H1 (cell line): Measurements from ENCODE around the gene SSB. TPM values are rescaled to one million over a fixed set of nuclear protein-coding genes. Genes with fewer than 3 reads are reported as not detected.

Source experiments
- CTCF ChIA-PET: fragments of 300-600 bp; sonication (Branson Sonifier 250); formaldehyde crosslinking; loops from one replicate; lab custom pipeline; 2021; ENCODE audit not compliant: partially characterized antibody; lab: Charles Lee
- POLR2A ChIA-PET: fragments of 300-600 bp; sonication (Branson Sonifier 250); formaldehyde crosslinking; loops from one replicate; lab custom pipeline; 2021; ENCODE audit warnings: inconsistent platforms; ENCODE audit not compliant: partially characterized antibody; lab: Charles Lee
- DNase-seq, 2 experiments: peaks; one replicate each; pipeline versions ENCODE4 v3.0.0 to v3.0.0-alpha.2; 2010 to 2022; ENCODE audit warnings: low spot score in 2 of 2, low read depth in 1 of 2, mixed read lengths in 1 of 2
- FAIRE-seq: peaks from 2 replicates; lab custom pipeline; 2011; peaks lifted over from hg19 to GRCh38; lab: Jason Lieb, UNC
- H2AFZ ChIP-seq: 2 replicates; pipeline ENCODE4 v1.8.1; 2012; ENCODE audit warnings: low read length, inconsistent platforms
- H2AK5ac ChIP-seq: 2 replicates; pipeline ENCODE4 v1.6.1; 2013; ENCODE audit warnings: low read depth, low read length
- H2BK120ac ChIP-seq: replicated peaks from 2 replicates; pipeline ENCODE3; 2013; ENCODE audit warnings: low read depth, low read length, inconsistent platforms
- H2BK12ac ChIP-seq: 2 replicates; pipeline ENCODE4 v1.6.1; 2013; ENCODE audit warnings: low read depth, low read length
- H2BK15ac ChIP-seq: 2 replicates; pipeline ENCODE4 v1.6.1; 2013; ENCODE audit warnings: low read length
- H2BK20ac ChIP-seq: 2 replicates; pipeline ENCODE4 v1.6.1; 2013; ENCODE audit warnings: low read length
- H2BK5ac ChIP-seq: 2 replicates; pipeline ENCODE4 v1.6.1; 2013; ENCODE audit warnings: low read depth, low read length
- H3K14ac ChIP-seq: 2 replicates; pipeline ENCODE4 v1.6.1; 2013; ENCODE audit warnings: inconsistent platforms; ENCODE audit not compliant: insufficient read length
- H3K18ac ChIP-seq: 2 replicates; pipeline ENCODE4 v1.6.1; 2013; ENCODE audit warnings: low read length; ENCODE audit errors: extremely low read depth
- H3K23ac ChIP-seq: 2 replicates; pipeline ENCODE4 v1.6.1; 2013; ENCODE audit warnings: inconsistent platforms; ENCODE audit not compliant: insufficient read length
- H3K23me2 ChIP-seq: 2 replicates; pipeline ENCODE4 v1.6.1; 2013; ENCODE audit warnings: low read depth, low read length
- H3K27ac ChIP-seq: 2 replicates; pipeline ENCODE4 v1.6.1; 2011; ENCODE audit warnings: low read depth, low read length, inconsistent platforms
- H3K27me3 ChIP-seq, 4 experiments: replicated peaks in 1 of 4; 1 replicate in 1 of 4; 2 replicates in 3 of 4; pipeline versions ENCODE4 v1.6.1 to v1.8.1; 2011 to 2013; ENCODE audit warnings: low read length in 3 of 4, mild to moderate bottlenecking in 3 of 4, inconsistent platforms in 2 of 4, mixed read lengths in 2 of 4, moderate library complexity in 1 of 4; ENCODE audit not compliant: control insufficient read depth in 3 of 4, insufficient read depth in 3 of 4; ENCODE audit errors: extremely low read depth in 1 of 4
- H3K36me3 ChIP-seq, 4 experiments: 2 replicates each; pipeline versions ENCODE4 v1.6.1 to v1.8.1; 2011 to 2013; ENCODE audit warnings: mild to moderate bottlenecking in 4 of 4, low read length in 3 of 4, moderate library complexity in 2 of 4, control low read depth in 1 of 4, inconsistent platforms in 1 of 4; ENCODE audit not compliant: insufficient read depth in 4 of 4, control insufficient read depth in 2 of 4
- H3K4ac ChIP-seq: replicated peaks from 2 replicates; pipeline ENCODE3; 2013; ENCODE audit warnings: low read length, low read depth, mixed read lengths, inconsistent platforms; ENCODE audit not compliant: insufficient read length
- H3K4me1 ChIP-seq, 4 experiments: replicated peaks in 1 of 4; 1 replicate in 1 of 4; 2 replicates in 3 of 4; pipeline versions ENCODE4 v1.6.1 to v1.8.1; 2011 to 2013; ENCODE audit warnings: low read length in 3 of 4, inconsistent platforms in 2 of 4, mixed read lengths in 1 of 4; ENCODE audit not compliant: insufficient read depth in 4 of 4, control insufficient read depth in 3 of 4
- H3K4me2 ChIP-seq, 2 experiments: 2 replicates each; pipeline versions ENCODE4 v1.6.1 to v1.8.1; 2011 to 2013; ENCODE audit warnings: low read depth in 2 of 2, low read length in 2 of 2, control low read depth in 1 of 2, inconsistent platforms in 1 of 2, mild to moderate bottlenecking in 1 of 2; ENCODE audit not compliant: insufficient read depth in 1 of 2
- H3K4me3 ChIP-seq, 4 experiments: fragments of 200-600, 300-600 bp in 1 of 4; sonication (generic), shearing (Covaris generic), sonication (Bioruptor Twin) in 1 of 4; 2 replicates each; pipeline versions ENCODE4 v1.5.1 to v1.8.1; 2011 to 2016; ENCODE audit warnings: low read length in 4 of 4, low read depth in 3 of 4, control low read depth in 2 of 4, inconsistent platforms in 2 of 4, mild to moderate bottlenecking in 2 of 4, mixed read lengths in 1 of 4, moderate library complexity in 1 of 4; ENCODE audit not compliant: insufficient read depth in 2 of 4; ENCODE audit errors: extremely low read depth in 1 of 4
- H3K56ac ChIP-seq: replicated peaks from 2 replicates; pipeline ENCODE3; 2013; ENCODE audit warnings: low read depth, mild to moderate bottlenecking, mixed read lengths, low read length, inconsistent platforms; ENCODE audit not compliant: insufficient read length
- H3K79me1 ChIP-seq: 2 replicates; pipeline ENCODE4 v1.6.1; 2013; ENCODE audit warnings: low read depth, low read length, control low read depth
- H3K79me2 ChIP-seq, 2 experiments: 2 replicates each; pipeline versions ENCODE4 v1.6.1 to v1.8.1; 2012 to 2013; ENCODE audit warnings: low read length in 2 of 2, mild to moderate bottlenecking in 2 of 2, inconsistent platforms in 1 of 2; ENCODE audit not compliant: insufficient read depth in 2 of 2, control insufficient read depth in 1 of 2
- H3K9ac ChIP-seq, 4 experiments: replicated peaks in 1 of 4; 1 replicate in 1 of 4; 2 replicates in 3 of 4; pipeline versions ENCODE4 v1.6.1 to v1.8.1; 2011 to 2013; ENCODE audit warnings: low read depth in 3 of 4, low read length in 3 of 4, control low read depth in 2 of 4, mild to moderate bottlenecking in 2 of 4, moderate library complexity in 2 of 4, inconsistent platforms in 1 of 4; ENCODE audit errors: extremely low read depth in 1 of 4
- H3K9me3 ChIP-seq, 2 experiments: 2 replicates each; pipeline versions ENCODE4 v1.6.1 to v1.8.1; 2012 to 2013; ENCODE audit warnings: mild to moderate bottlenecking in 2 of 2, moderate library complexity in 2 of 2, control low read depth in 1 of 2, inconsistent platforms in 1 of 2, low read depth in 1 of 2, low read length in 1 of 2, mixed read lengths in 1 of 2; ENCODE audit not compliant: insufficient read depth in 2 of 2
- H4K20me1 ChIP-seq, 2 experiments: replicated peaks in 1 of 2; 2 replicates each; pipeline versions ENCODE3 to v1.8.1; 2011 to 2013; ENCODE audit warnings: inconsistent platforms in 2 of 2, low read length in 2 of 2, mild to moderate bottlenecking in 1 of 2; ENCODE audit not compliant: insufficient read depth in 2 of 2, control insufficient read depth in 1 of 2
- H4K5ac ChIP-seq: 2 replicates; pipeline ENCODE4 v1.6.1; 2013; ENCODE audit warnings: low read length, low read depth, mixed read lengths, inconsistent platforms; ENCODE audit not compliant: insufficient read length
- H4K8ac ChIP-seq: 2 replicates; pipeline ENCODE4 v1.8.0; 2013; ENCODE audit warnings: mild to moderate bottlenecking, moderate library complexity, low read length, inconsistent platforms; ENCODE audit not compliant: insufficient read depth; ENCODE audit errors: extremely low read depth
- H4K91ac ChIP-seq: replicated peaks from 2 replicates; pipeline ENCODE3; 2013; ENCODE audit warnings: low read length, mixed read lengths, inconsistent platforms; ENCODE audit not compliant: insufficient read length
- JUND ChIP-seq: IDR thresholded peaks from 2 replicates; pipeline ENCODE4 v1.6.1; 2011; ENCODE audit warnings: mild to moderate bottlenecking, improper control_type of control experiment, low read length
- KDM4A ChIP-seq: IDR thresholded peaks from one replicate; pipeline ENCODE4 v1.7.1; 2012; ENCODE audit warnings: low read depth, mild to moderate bottlenecking, moderate library complexity, low read length, inconsistent platforms; ENCODE audit not compliant: severe bottlenecking
- MAX ChIP-seq: IDR thresholded peaks from 2 replicates; pipeline ENCODE4 v1.6.1; 2012; ENCODE audit warnings: inconsistent platforms
- RFX5 ChIP-seq: IDR thresholded peaks from 2 replicates; pipeline ENCODE4 v1.6.1; 2011; ENCODE audit warnings: low read depth, low read length, improper control_type of control experiment, borderline replicate concordance
- WGBS, 2 experiments: shearing (Covaris generic) in 1 of 2; methylation state at CpG; one replicate each; pipeline versions ENCODE4 v1.1.6 to v1.1.7; 2013 to 2015; ENCODE audit warnings: low lambda C conversion rate in 2 of 2, mixed read lengths in 2 of 2, inconsistent platforms in 1 of 2, low coverage in 1 of 2, missing lambda C conversion rate in 1 of 2; ENCODE audit not compliant: insufficient replicate concordance in 2 of 2, insufficient coverage in 1 of 2, insufficient read length in 1 of 2; ENCODE audit errors: extremely low coverage in 1 of 2, missing lambda C conversion rate in 1 of 2; 5-methylcytosine and 5-hydroxymethylcytosine counted together
- polyA plus RNA-seq, 7 experiments: library from polyadenylated mRNA; depleted of rRNA in 3 of 7; stranded (reverse) in 5 of 7; unstranded in 2 of 7; fragments of >200 nt in 5 of 7; fragments of 200-250 nt in 2 of 7; gene quantifications; 1 replicate in 5 of 7; 2 replicates in 1 of 7; 4 replicates in 1 of 7; pipeline versions ENCODE4 v1.2.1 to v1.2.3, GENCODE V29; 2011 to 2013; ENCODE audit warnings: missing spikeins in 2 of 7, mixed read lengths in 2 of 7
- total RNA-seq: library from RNA; stranded (reverse); fragmentation: NEBNext Ultra II Directional; extraction: Animal tissue kit (Norgen Biotek cat#: 25700); gene quantifications from 2 replicates; pipeline ENCODE4 v1.2.1, GENCODE V29; 2021

Gene SSB
- total and polyA plus RNA-seq, 2 of the 8 experiments (the other 6 are each of a cell fraction or from before 2014, with no cell fraction given), result 60.8 to 270 TPM

- H3K4me1 ChIP-seq, result no peaks in the 10 kb centered on the region
- no peak overlapping the region for H3K18ac ChIP-seq
- no peak overlapping the region for H2AFZ ChIP-seq
- H3K79me1 ChIP-seq, result no peaks in the 10 kb centered on the region
- H3K4ac ChIP-seq, result no peak overlapping the region
- no peak overlapping the region for H4K8ac ChIP-seq
- no peak for DNase-seq
- 88% methylated on average over 1 of the region's 1 CpG; no CpG with 5 or more reads in 1 of the 2 experiments for WGBS, 2 experiments
- no peaks in the 10 kb centered on the region for H3K27me3 ChIP-seq
- no peaks in the 10 kb centered on the region for H3K36me3 ChIP-seq
- no peak overlapping the region for H4K5ac ChIP-seq
- H3K56ac ChIP-seq, result no peak overlapping the region
- no peak overlapping the region for H3K14ac ChIP-seq
- POLR2A ChIA-PET, result no interaction called here
- no peak overlapping the region for H2BK5ac ChIP-seq
- H2BK20ac ChIP-seq, result no peak overlapping the region
- no peak overlapping the region for H2BK12ac ChIP-seq
- no peak overlapping the region for H3K23ac ChIP-seq
- peaks cover 0 to 1% of the 10 kb centered on the region in 2 experiments for H4K20me1 ChIP-seq
- H3K4me2 ChIP-seq, result no peak overlapping the region
- peaks cover 0 to 61% of the 10 kb centered on the region in 2 experiments; a peak in 2 of 4 replicates for H3K79me2 ChIP-seq
- H3K27ac ChIP-seq, result no peak overlapping the region
- no peaks in the 10 kb centered on the region for H3K9me3 ChIP-seq
- no peak overlapping the region for H2BK15ac ChIP-seq
- CTCF ChIA-PET, result interaction anchor here (1.7 kb wide), 1 partner anchor 94 kb away, joined by 4 read pairs; no protein-coding TSS in a partner anchor
- no peak for TF ChIP-seq JUND
- TF ChIP-seq KDM4A, result no peak
- no peak for TF ChIP-seq MAX
- no peak for TF ChIP-seq RFX5
- no peak overlapping the region for H4K91ac ChIP-seq
- no peak overlapping the region for H2BK120ac ChIP-seq
- H3K9ac ChIP-seq, result no peak overlapping the region
- no peak for FAIRE-seq
- H3K4me3 ChIP-seq, result no peak overlapping the region
- H3K23me2 ChIP-seq, result no peaks in the 10 kb centered on the region
- no peak overlapping the region for H2AK5ac ChIP-seq
Measured at GRCh38 chr2:169834401-169834800, 35.7 kb downstream of the SSB start.
